ENCODE data around the gene JUNB. TPM values are rescaled to one million over a fixed set of nuclear protein-coding genes. Genes with fewer than 3 reads are reported as not detected.

The JUNB gene
- total RNA-seq, 2 donors from 2014 or later, result 219 to 485 TPM

DNA sequence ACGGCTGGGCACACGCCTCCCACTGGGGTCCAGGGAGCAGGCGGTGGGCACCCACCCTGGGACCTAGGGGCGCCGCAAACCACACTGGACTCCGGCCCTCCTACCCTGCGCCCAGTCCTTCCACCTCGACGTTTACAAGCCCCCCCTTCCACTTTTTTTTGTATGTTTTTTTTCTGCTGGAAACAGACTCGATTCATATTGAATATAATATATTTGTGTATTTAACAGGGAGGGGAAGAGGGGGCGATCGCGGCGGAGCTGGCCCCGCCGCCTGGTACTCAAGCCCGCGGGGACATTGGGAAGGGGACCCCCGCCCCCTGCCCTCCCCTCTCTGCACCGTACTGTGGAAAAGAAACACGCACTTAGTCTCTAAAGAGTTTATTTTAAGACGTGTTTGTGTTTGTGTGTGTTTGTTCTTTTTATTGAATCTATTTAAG lies 1.6 kb downstream of the JUNB start:
- Histone ChIP-seq H3K36me3 (replicated peaks in 1 of 2; ENCODE audit: insufficient read depth in 1 of 2, low read depth in 2 of 2) (no peaks in the 10 kb centered on the region), H3K9me3 (no peaks in the 10 kb centered on the region), H3K4me3 (peak overlapping the region; percentile 87 to 91), H3K27ac (peak overlapping the region; percentile 94 to 100 (median 98)), H3K27me3 (no peaks in the 10 kb centered on the region), H3K4me1 (peaks cover 52% of the 10 kb centered on the region)
- ATAC-seq (no peak), DNase-seq (peak in 2 of 4 donors; percentile 43 to 44)
- no peak for TF ChIP-seq POLR2A (IDR thresholded peaks at IDR 0.05)
- TF ChIP-seq, protein P1, sequence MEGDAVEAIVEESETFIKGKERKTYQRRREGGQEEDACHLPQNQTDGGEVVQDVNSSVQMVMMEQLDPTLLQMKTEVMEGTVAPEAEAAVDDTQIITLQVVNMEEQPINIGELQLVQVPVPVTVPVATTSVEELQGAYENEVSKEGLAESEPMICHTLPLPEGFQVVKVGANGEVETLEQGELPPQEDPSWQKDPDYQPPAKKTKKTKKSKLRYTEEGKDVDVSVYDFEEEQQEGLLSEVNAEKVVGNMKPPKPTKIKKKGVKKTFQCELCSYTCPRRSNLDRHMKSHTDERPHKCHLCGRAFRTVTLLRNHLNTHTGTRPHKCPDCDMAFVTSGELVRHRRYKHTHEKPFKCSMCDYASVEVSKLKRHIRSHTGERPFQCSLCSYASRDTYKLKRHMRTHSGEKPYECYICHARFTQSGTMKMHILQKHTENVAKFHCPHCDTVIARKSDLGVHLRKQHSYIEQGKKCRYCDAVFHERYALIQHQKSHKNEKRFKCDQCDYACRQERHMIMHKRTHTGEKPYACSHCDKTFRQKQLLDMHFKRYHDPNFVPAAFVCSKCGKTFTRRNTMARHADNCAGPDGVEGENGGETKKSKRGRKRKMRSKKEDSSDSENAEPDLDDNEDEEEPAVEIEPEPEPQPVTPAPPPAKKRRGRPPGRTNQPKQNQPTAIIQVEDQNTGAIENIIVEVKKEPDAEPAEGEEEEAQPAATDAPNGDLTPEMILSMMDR (IDR thresholded peaks at IDR 0.05), result no peak
- 0% methylated on average over 20 to 22 of the region's 22 CpGs for WGBS, 2 donors
- intact Hi-C loops (cut with DNase I), result no loop called here

DNA sequence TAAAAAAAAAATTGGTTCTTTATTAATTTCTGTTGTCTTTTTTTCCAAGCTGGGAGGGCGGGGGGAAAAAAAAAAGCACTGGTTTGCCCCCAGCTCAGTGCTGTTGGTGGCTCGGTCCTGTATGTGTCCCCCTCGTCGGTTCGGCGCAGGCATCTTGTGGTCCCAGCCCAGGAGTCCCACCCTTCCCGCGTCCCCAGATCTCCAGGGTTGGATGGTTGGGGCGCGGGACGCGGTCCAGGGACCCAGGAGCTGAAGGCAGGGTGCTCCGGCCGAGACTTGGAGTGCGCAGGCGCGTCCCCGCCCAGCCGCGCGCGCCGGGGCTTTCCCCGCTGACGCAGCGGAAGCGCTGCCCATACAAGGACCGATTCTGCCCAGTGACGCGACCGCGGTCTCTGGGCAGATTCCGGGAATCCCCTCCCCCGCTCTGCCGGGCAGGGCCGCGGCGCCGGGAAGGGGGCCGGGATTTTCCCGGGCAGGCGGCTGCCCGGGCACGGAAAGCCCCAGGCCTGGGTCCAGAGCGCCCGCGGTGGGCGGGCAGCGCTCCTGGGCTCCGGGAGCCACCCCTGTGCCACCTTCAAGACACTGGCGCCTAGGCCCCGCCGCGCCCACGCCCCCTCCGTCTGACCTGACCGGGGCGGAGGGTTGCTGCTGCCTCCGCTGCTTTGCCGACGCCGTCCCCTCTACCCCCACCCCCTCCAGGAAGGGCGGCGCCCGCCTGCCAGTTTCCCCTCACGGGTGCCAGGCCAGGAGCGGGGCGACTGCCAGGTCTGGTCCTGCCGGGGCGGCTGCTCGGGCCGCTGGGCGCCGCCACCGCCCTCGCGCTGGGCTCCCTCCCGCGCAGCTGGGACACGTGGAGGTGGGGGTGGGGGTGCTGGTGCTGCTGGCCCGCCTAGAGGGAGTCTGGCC lies 2.3 kb downstream of the JUNB start:
- intact Hi-C loops (cut with DNase I), result no loop called here
- Histone ChIP-seq H3K4me1 (peaks cover 45% of the 10 kb centered on the region), H3K27me3 (no peaks in the 10 kb centered on the region), H3K27ac (peak overlapping the region; percentile 94 to 100 (median 98)), H3K36me3 (replicated peaks in 1 of 2; ENCODE audit: insufficient read depth in 1 of 2, low read depth in 2 of 2) (no peaks in the 10 kb centered on the region), H3K4me3 (peak overlapping the region; percentile 87 to 91), H3K9me3 (no peaks in the 10 kb centered on the region)
- ATAC-seq (peak; percentile 62), DNase-seq (peak; percentile 95 to 97 (median 96))
- TF ChIP-seq, protein P1 (IDR thresholded peaks at IDR 0.05), result peak in 3 of 7 experiments; percentile 13 to 22 (median 16)
- TF ChIP-seq POLR2A (IDR thresholded peaks at IDR 0.05), result peak; percentile 89 to 97 (median 93)
- 0 to 1% methylated on average over 8 to 59 of the region's 81 CpGs for WGBS, 2 donors

GRCh38 chr19:12794196-12794941 lies 3.1 kb downstream of the JUNB start:
- peak overlapping the region; percentile 94 to 100 (median 98) for H3K27ac ChIP-seq
- H3K9me3 ChIP-seq, result no peaks in the 10 kb centered on the region
- H3K36me3 ChIP-seq (replicated peaks in 1 of 2; ENCODE audit: insufficient read depth in 1 of 2, low read depth in 2 of 2), result no peaks in the 10 kb centered on the region
- WGBS, 2 donors, result 59 to 64% methylated on average over 7 of the region's 7 CpGs
- ATAC-seq (no peak), DNase-seq (no peak)
- intact Hi-C loops (cut with DNase I), result no loop called here
- peak in 1 of 3 donors; percentile 18 for TF ChIP-seq POLR2A (IDR thresholded peaks at IDR 0.05)
- TF ChIP-seq, protein P1 (IDR thresholded peaks at IDR 0.05), result no peak
- H3K27me3 ChIP-seq, result no peaks in the 10 kb centered on the region
- H3K4me3 ChIP-seq, result no peak overlapping the region
- H3K4me1 ChIP-seq, result peaks cover 37% of the 10 kb centered on the region

DNA sequence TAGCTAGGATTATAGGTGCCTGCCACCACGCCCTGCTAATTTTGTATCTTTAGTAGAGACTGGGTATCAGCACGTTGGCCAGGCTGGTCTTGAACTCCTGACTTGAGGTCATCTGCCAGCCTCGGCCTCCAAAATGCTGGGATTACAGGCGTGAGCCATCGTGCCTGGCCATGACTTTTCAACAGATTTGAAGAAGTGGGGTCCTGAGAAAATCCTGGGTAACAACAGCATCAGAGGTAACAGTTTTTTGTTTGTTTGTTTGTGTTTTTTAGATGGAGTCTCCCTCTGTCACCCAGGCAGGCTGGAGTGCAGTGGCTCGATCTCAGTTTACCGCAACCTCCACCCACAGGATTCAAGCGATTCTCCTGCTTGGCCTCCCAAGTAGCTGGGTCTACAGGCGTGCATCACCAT lies 3.7 kb downstream of the JUNB start:
- DNase-seq (no peak), ATAC-seq (no peak)
- peak in 1 of 3 donors; percentile 6 for TF ChIP-seq POLR2A (IDR thresholded peaks at IDR 0.05)
- TF ChIP-seq, protein P1 (IDR thresholded peaks at IDR 0.05), result no peak
- WGBS, 2 donors, result 83 to 95% methylated on average over 4 to 9 of the region's 9 CpGs
- Histone ChIP-seq H3K36me3 (replicated peaks in 1 of 2; ENCODE audit: insufficient read depth in 1 of 2, low read depth in 2 of 2) (no peaks in the 10 kb centered on the region), H3K9me3 (no peaks in the 10 kb centered on the region), H3K4me1 (peaks cover 36% of the 10 kb centered on the region), H3K4me3 (no peak overlapping the region), H3K27me3 (no peaks in the 10 kb centered on the region), H3K27ac (peak overlapping the region in 2 of 4 donors; percentile 94 to 100)
- intact Hi-C loops (cut with DNase I), result no loop called here
